Activated CD8-positive, alpha-beta T cell treated with anti-CD3 and anti-CD28 coated beads, Interleukin-2, amount 10 ng/mL, durations not matched to agents 7 days and 5 days (primary cell): ENCODE results near the gene ZAP70. TPM values are rescaled to one million over a fixed set of nuclear protein-coding genes. Genes with fewer than 3 reads are reported as not detected.

ENCODE experiments used
- ATAC-seq: fragments of 150-1000 bp; cut with Tn5 transposase; one replicate; pipeline ENCODE4 v1.10.0; 2021; ENCODE audit warnings: moderate library complexity
- CTCF ChIA-PET: fragments of 350-600 bp; sonication (Branson Sonifier 250); formaldehyde crosslinking; loops from one replicate; lab custom pipeline; 2021; ENCODE audit warnings: antibody characterized with exemption; lab: Charles Lee
- POLR2A ChIA-PET: fragments of 350-600 bp; sonication (Branson Sonifier 250); formaldehyde crosslinking; loops from one replicate; lab custom pipeline; 2021; ENCODE audit warnings: antibody characterized with exemption; lab: Charles Lee
- DNase-seq: peaks from one replicate; pipeline ENCODE4 v3.0.0-alpha.2; 2020
- H3K27ac Mint-ChIP-seq: one replicate; pipeline ENCODE4 v1.8.0; 2021; ENCODE audit warnings: mild to moderate bottlenecking, mixed read lengths
- H3K27me3 Mint-ChIP-seq: one replicate; pipeline ENCODE4 v1.8.0; 2021; ENCODE audit warnings: low read depth, mixed read lengths
- H3K36me3 Mint-ChIP-seq: one replicate; pipeline ENCODE4 v1.8.0; 2021; ENCODE audit warnings: low read depth, mixed read lengths
- H3K4me1 Mint-ChIP-seq: one replicate; pipeline ENCODE4 v1.8.0; 2021; ENCODE audit warnings: low read depth, mixed read lengths
- H3K4me3 Mint-ChIP-seq: one replicate; pipeline ENCODE4 v1.8.0; 2021; ENCODE audit warnings: mild to moderate bottlenecking, mixed read lengths
- H3K9me3 Mint-ChIP-seq: one replicate; pipeline ENCODE4 v1.8.0; 2022; ENCODE audit warnings: mixed read lengths; ENCODE audit not compliant: insufficient read depth
- total RNA-seq, 2 experiments: library from RNA; stranded (reverse); gene quantifications; one replicate each; pipeline ENCODE4 v1.2.3, GENCODE V29; 2021

Gene ZAP70
- total RNA-seq, 2 experiments from 2014 or later = 268 to 297 TPM

GRCh38 chr2:97735161-97735561 is 21.8 kb downstream of the ZAP70 start:
- no peak for ATAC-seq
- ChIA-PET POLR2A (interaction anchor here (0.5 kb wide), 1 partner anchor 12 kb away, joined by 5 read pairs; no protein-coding TSS in a partner anchor), CTCF (interaction anchor here (0.8 kb wide), 1 partner anchor 25 kb away, joined by 3 read pairs; no protein-coding TSS in a partner anchor)
- Mint-ChIP-seq H3K9me3 (no peaks in the 10 kb centered on the region), H3K27me3 (no peaks in the 10 kb centered on the region), H3K27ac (no peak overlapping the region), H3K36me3 (peaks cover 71% of the 10 kb centered on the region), H3K4me1 (peaks cover 19% of the 10 kb centered on the region), H3K4me3 (no peak overlapping the region)
- no peak for DNase-seq

- Mint-ChIP-seq H3K27ac (peak overlapping the region; percentile 5), H3K4me1 (peaks cover 25% of the 10 kb centered on the region), H3K4me3 (no peak overlapping the region), H3K36me3 (peaks cover 71% of the 10 kb centered on the region), H3K9me3 (no peaks in the 10 kb centered on the region), H3K27me3 (no peaks in the 10 kb centered on the region)
- ATAC-seq (no peak), DNase-seq (no peak)
- ChIA-PET POLR2A (interaction anchor here (1.4 to 2.3 kb wide), 2 partner anchors 18 to 23 kb away, joined by 3 to 5 read pairs; partner anchors contain the start of gene ZAP70), CTCF (no interaction called here)
Measured at GRCh38 chr2:97736185-97736584, 22.8 kb downstream of the ZAP70 start.

- Mint-ChIP-seq H3K4me1 (peaks cover 27% of the 10 kb centered on the region), H3K27me3 (no peaks in the 10 kb centered on the region), H3K36me3 (peaks cover 70% of the 10 kb centered on the region), H3K4me3 (no peak overlapping the region), H3K9me3 (no peaks in the 10 kb centered on the region), H3K27ac (peak overlapping the region; percentile 75)
- ATAC-seq (no peak), DNase-seq (no peak)
- CTCF ChIA-PET = no interaction called here
- POLR2A ChIA-PET = interaction anchor here (1.4 to 2.3 kb wide), 2 partner anchors 18 to 24 kb away, joined by 3 to 5 read pairs; partner anchors contain the start of gene ZAP70
Measured at GRCh38 chr2:97736608-97737330, 23.4 kb downstream of the ZAP70 start.

- H3K4me3 Mint-ChIP-seq = no peak overlapping the region
- CTCF ChIA-PET = no interaction called here
- peaks cover 35% of the 10 kb centered on the region for H3K4me1 Mint-ChIP-seq
- ATAC-seq = no peak
- H3K27ac Mint-ChIP-seq = peak overlapping the region; percentile 6
- H3K36me3 Mint-ChIP-seq = peaks cover 71% of the 10 kb centered on the region
- no peak for DNase-seq
- POLR2A ChIA-PET = interaction anchor here (2.3 kb wide), 1 partner anchor 24 kb away, joined by 5 read pairs; the partner anchor contains the start of gene ZAP70
- H3K9me3 Mint-ChIP-seq = no peaks in the 10 kb centered on the region
- H3K27me3 Mint-ChIP-seq = no peaks in the 10 kb centered on the region
Measured at GRCh38 chr2:97737421-97738178, 24.2 kb downstream of the ZAP70 start.

GRCh38 chr2:97738179-97739019 is 25.0 kb downstream of the ZAP70 start:
- H3K27me3 Mint-ChIP-seq = no peaks in the 10 kb centered on the region
- no peak overlapping the region for H3K4me3 Mint-ChIP-seq
- no peak for DNase-seq
- ChIA-PET CTCF (interaction anchor here (2.3 kb wide), 1 partner anchor 10 kb away, joined by 8 read pairs; no protein-coding TSS in a partner anchor), POLR2A (interaction anchor here (2.3 to 2.9 kb wide), 2 partner anchors 11 to 25 kb away, joined by 5 to 8 read pairs; partner anchors contain the start of gene ZAP70)
- ATAC-seq = no peak
- peak overlapping the region; percentile 12 for H3K27ac Mint-ChIP-seq
- H3K4me1 Mint-ChIP-seq = peaks cover 43% of the 10 kb centered on the region
- peaks cover 74% of the 10 kb centered on the region for H3K36me3 Mint-ChIP-seq
- H3K9me3 Mint-ChIP-seq = no peaks in the 10 kb centered on the region

GRCh38 chr2:97739020-97739892 is 25.9 kb downstream of the ZAP70 start:
- peaks cover 51% of the 10 kb centered on the region for H3K4me1 Mint-ChIP-seq

GRCh38 chr2:97739893-97740245 is 26.5 kb downstream of the ZAP70 start:
- ChIA-PET POLR2A (interaction anchor here (0.9 to 3.2 kb wide), 4 partner anchors 12 to 26 kb away, joined by 3 to 19 read pairs (median 6); partner anchors contain the start of gene ZAP70), CTCF (interaction anchor here (1.1 to 10.2 kb wide), 12 partner anchors 8 to 645 kb away, joined by 3 to 265 read pairs (median 9); partner anchors contain the start of gene ZAP70)
- Mint-ChIP-seq H3K4me3 (no peak overlapping the region), H3K36me3 (peaks cover 74% of the 10 kb centered on the region), H3K27ac (no peak overlapping the region), H3K27me3 (no peaks in the 10 kb centered on the region), H3K4me1 (peaks cover 56% of the 10 kb centered on the region), H3K9me3 (no peaks in the 10 kb centered on the region)
- DNase-seq (no peak), ATAC-seq (no peak)

More at GRCh38 chr2:97739020-97739892, 25.9 kb downstream of the ZAP70 start:
- CTCF ChIA-PET = interaction anchor here (1.1 to 10.2 kb wide), 11 partner anchors 9 to 645 kb away, joined by 4 to 265 read pairs (median 10); partner anchors contain the start of gene ZAP70
- Mint-ChIP-seq H3K36me3 (peaks cover 74% of the 10 kb centered on the region), H3K4me3 (no peak overlapping the region), H3K9me3 (no peaks in the 10 kb centered on the region), H3K27me3 (no peaks in the 10 kb centered on the region), H3K27ac (peak overlapping the region; percentile 12)
- ATAC-seq = no peak
- POLR2A ChIA-PET = interaction anchor here (0.6 to 2.9 kb wide), 4 partner anchors 11 to 26 kb away, joined by 3 to 8 read pairs (median 4); partner anchors contain the start of gene ZAP70
- DNase-seq = no peak

- ChIA-PET POLR2A (interaction anchor here (0.7 to 3.2 kb wide), 7 partner anchors 13 to 95 kb away, joined by 3 to 19 read pairs (median 4); partner anchors contain the start of genes COX5B and ZAP70), CTCF (interaction anchor here (0.6 to 10.2 kb wide), 20 partner anchors 8 to 630 kb away, joined by 3 to 265 read pairs (median 6); partner anchors contain the start of genes COX5B and ZAP70)
- DNase-seq = peak; percentile 50
- Mint-ChIP-seq H3K36me3 (peaks cover 76% of the 10 kb centered on the region), H3K4me3 (no peak overlapping the region), H3K27ac (peak overlapping the region; percentile 78), H3K9me3 (no peaks in the 10 kb centered on the region), H3K4me1 (peaks cover 63% of the 10 kb centered on the region), H3K27me3 (no peaks in the 10 kb centered on the region)
- ATAC-seq = no peak
Measured at GRCh38 chr2:97740590-97741182, 27.3 kb downstream of the ZAP70 start.

- Mint-ChIP-seq H3K4me1 (peaks cover 68% of the 10 kb centered on the region), H3K36me3 (peaks cover 77% of the 10 kb centered on the region), H3K27me3 (no peaks in the 10 kb centered on the region), H3K27ac (peak overlapping the region; percentile 97), H3K4me3 (no peak overlapping the region), H3K9me3 (no peaks in the 10 kb centered on the region)
- ChIA-PET POLR2A (interaction anchor here (0.7 to 3.2 kb wide), 8 partner anchors 13 to 96 kb away, joined by 3 to 19 read pairs (median 4); partner anchors contain the start of genes COX5B and ZAP70), CTCF (interaction anchor here (0.6 to 10.2 kb wide), 18 partner anchors 10 to 629 kb away, joined by 3 to 265 read pairs (median 6); partner anchors contain the start of genes COX5B and ZAP70)
- DNase-seq (no peak), ATAC-seq (no peak)
Measured at GRCh38 chr2:97741251-97741650, 27.9 kb downstream of the ZAP70 start.
